Tibial nerve (tissue), 4 donors: Measurements from ENCODE around the gene GSE1. TPM values are rescaled to one million over a fixed set of nuclear protein-coding genes. Genes with fewer than 3 reads are reported as not detected.

Experiments
- DNase-seq, 2 donors: peaks; one replicate each; pipeline ENCODE4 v3.0.0-alpha.2; 2019; ENCODE audit warnings: low spot score in 2 of 2
- H3K27ac ChIP-seq, 4 donors: fragments of 200-600 bp; sonication (generic) in 3 of 4; one replicate each; pipeline ENCODE4 v1.5.1; 2017 to 2019; ENCODE audit warnings: mild to moderate bottlenecking in 1 of 4
- H3K27me3 ChIP-seq, 2 donors: fragments of 200-600 bp; sonication (generic) in 1 of 2; one replicate each; pipeline versions ENCODE4 v1.5.1 to v1.6.0; 2017 to 2019
- H3K36me3 ChIP-seq, 3 donors: fragments of 200-600 bp; sonication (generic); one replicate each; pipeline ENCODE4 v1.5.1; 2018 to 2019
- H3K4me1 ChIP-seq, 4 donors: fragments of 200-600 bp; sonication (generic) in 3 of 4; one replicate each; pipeline ENCODE4 v1.5.1; 2017 to 2019
- H3K4me3 ChIP-seq, 4 donors: fragments of 200-600 bp; sonication (generic) in 3 of 4; one replicate each; pipeline ENCODE4 v1.5.1; 2017 to 2019; ENCODE audit warnings: mild to moderate bottlenecking in 1 of 4, moderate library complexity in 1 of 4
- H3K9me3 ChIP-seq, 4 donors: fragments of 200-600 bp; sonication (generic) in 3 of 4; one replicate each; pipeline ENCODE4 v1.5.1; 2017 to 2019
- EP300 ChIP-seq, 2 donors: sonication (generic); formaldehyde crosslinking; IDR thresholded peaks; one replicate each; pipeline ENCODE4 v1.6.1; 2017; ENCODE audit warnings: antibody characterized with exemption in 2 of 2, mild to moderate bottlenecking in 1 of 2
- POLR2A ChIP-seq, 2 donors: fragments of 450-650 bp; IDR thresholded peaks; one replicate each; pipeline ENCODE4 v1.6.1; 2017; ENCODE audit warnings: antibody characterized with exemption in 2 of 2, mild to moderate bottlenecking in 2 of 2, moderate library complexity in 2 of 2
- WGBS, 2 donors: methylation state at CpG; one replicate each; pipeline ENCODE4 v1.1.5; 2018; 5-methylcytosine and 5-hydroxymethylcytosine counted together
- total RNA-seq, 4 donors: library from RNA; depleted of rRNA; stranded (reverse); fragments of >200 nt; gene quantifications; one replicate each; pipeline ENCODE4 v1.1.0, GENCODE V29; 2016
- TF ChIP-seq, protein P1 (sequence below), 5 experiments: fragments of 200-600 bp in 3 of 5; fragments of 450-650 bp in 2 of 5; sonication (generic) in 3 of 5; IDR thresholded peaks; one replicate each; pipeline ENCODE4 v1.5.1; 2016 to 2019; ENCODE audit warnings: antibody characterized with exemption in 5 of 5, mild to moderate bottlenecking in 3 of 5, moderate library complexity in 2 of 5

Gene GSE1
- total RNA-seq, 4 donors from 2014 or later: 65.1 to 147 (median 83.5) TPM

DNA sequence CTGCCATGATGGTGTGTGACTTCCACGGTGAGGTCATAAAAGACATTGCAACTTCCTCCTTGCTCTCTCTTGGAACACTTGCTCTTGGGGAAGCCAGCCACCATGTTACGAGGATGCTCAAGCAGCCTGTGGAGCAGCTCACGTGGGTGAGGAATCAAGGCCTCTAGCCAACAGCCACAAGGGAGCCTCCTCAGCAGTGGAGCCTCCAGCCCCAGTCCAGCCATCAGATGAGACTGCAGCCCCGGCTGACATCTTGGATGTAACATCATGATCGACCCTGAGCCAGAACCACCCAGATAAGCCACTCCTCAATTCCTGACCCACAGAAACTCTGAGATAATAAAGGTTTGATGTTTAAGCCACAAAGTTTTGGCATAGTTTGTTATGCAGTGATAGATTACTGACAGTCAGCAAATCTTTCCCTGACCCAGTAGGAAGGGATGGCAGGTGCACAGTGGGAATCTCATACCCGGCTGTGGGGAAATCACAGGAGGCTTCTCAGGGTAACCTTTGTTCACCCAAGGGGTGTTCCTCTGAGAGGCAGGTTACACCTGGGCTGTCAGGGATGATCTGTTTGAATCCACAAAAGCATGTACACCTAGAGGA is 99.0 kb downstream of the GSE1 start:
- H3K27ac ChIP-seq: no peak overlapping the region

DNA sequence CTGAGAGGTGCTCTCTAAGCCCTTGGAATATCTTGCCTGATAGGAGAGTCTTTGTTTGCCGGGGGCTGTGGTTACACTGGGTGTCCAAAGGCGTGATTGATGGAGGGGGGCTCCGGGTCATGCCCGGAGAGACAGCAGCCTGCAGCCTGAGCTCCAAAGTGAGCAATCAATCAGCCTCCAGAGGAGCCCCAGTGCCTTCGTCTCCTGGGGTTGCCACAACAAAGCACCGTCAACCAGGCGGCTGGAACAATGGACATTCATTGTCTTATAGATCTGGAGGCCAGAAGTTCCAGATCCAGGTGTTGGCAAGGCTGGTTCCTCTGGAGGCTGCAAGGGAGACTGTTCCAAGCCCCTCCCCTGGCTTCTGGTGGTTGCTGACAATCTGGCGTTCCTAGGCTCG is 99.7 kb downstream of the GSE1 start:
- Histone ChIP-seq H3K9me3 (peaks cover 0 to 12% (median 0%) of the 10 kb centered on the region in 4 donors), H3K4me1 (peaks cover 0 to 27% (median 8%) of the 10 kb centered on the region in 4 donors), H3K27ac (no peak overlapping the region), H3K36me3 (peaks cover 0 to 5% (median 0%) of the 10 kb centered on the region in 3 donors), H3K4me3 (no peak overlapping the region), H3K27me3 (peaks cover 0 to 2% of the 10 kb centered on the region in 2 donors)
- DNase-seq: no peak
- 48 to 58% methylated on average over 9 of the region's 9 CpGs for WGBS, 2 donors
- TF ChIP-seq POLR2A (IDR thresholded peaks at IDR 0.05) (no peak), EP300 (IDR thresholded peaks at IDR 0.05) (no peak)
- TF ChIP-seq, protein P1, sequence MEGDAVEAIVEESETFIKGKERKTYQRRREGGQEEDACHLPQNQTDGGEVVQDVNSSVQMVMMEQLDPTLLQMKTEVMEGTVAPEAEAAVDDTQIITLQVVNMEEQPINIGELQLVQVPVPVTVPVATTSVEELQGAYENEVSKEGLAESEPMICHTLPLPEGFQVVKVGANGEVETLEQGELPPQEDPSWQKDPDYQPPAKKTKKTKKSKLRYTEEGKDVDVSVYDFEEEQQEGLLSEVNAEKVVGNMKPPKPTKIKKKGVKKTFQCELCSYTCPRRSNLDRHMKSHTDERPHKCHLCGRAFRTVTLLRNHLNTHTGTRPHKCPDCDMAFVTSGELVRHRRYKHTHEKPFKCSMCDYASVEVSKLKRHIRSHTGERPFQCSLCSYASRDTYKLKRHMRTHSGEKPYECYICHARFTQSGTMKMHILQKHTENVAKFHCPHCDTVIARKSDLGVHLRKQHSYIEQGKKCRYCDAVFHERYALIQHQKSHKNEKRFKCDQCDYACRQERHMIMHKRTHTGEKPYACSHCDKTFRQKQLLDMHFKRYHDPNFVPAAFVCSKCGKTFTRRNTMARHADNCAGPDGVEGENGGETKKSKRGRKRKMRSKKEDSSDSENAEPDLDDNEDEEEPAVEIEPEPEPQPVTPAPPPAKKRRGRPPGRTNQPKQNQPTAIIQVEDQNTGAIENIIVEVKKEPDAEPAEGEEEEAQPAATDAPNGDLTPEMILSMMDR (IDR thresholded peaks at IDR 0.05): no peak

More for the DNA sequence above, 99.0 kb downstream of the GSE1 start:
- peaks cover 0 to 20% (median 7%) of the 10 kb centered on the region in 4 donors for H3K4me1 ChIP-seq
- no peak overlapping the region for H3K4me3 ChIP-seq
- no peak for DNase-seq
- H3K9me3 ChIP-seq: peaks cover 0 to 12% (median 0%) of the 10 kb centered on the region in 4 donors
- H3K36me3 ChIP-seq: peaks cover 0 to 5% (median 0%) of the 10 kb centered on the region in 3 donors
- 90 to 97% methylated on average over 6 of the region's 6 CpGs for WGBS, 2 donors
- TF ChIP-seq EP300 (IDR thresholded peaks at IDR 0.05): no peak
- TF ChIP-seq, protein P1 (IDR thresholded peaks at IDR 0.05): no peak
- TF ChIP-seq POLR2A (IDR thresholded peaks at IDR 0.05): no peak
- H3K27me3 ChIP-seq: peaks cover 0 to 2% of the 10 kb centered on the region in 2 donors

DNA sequence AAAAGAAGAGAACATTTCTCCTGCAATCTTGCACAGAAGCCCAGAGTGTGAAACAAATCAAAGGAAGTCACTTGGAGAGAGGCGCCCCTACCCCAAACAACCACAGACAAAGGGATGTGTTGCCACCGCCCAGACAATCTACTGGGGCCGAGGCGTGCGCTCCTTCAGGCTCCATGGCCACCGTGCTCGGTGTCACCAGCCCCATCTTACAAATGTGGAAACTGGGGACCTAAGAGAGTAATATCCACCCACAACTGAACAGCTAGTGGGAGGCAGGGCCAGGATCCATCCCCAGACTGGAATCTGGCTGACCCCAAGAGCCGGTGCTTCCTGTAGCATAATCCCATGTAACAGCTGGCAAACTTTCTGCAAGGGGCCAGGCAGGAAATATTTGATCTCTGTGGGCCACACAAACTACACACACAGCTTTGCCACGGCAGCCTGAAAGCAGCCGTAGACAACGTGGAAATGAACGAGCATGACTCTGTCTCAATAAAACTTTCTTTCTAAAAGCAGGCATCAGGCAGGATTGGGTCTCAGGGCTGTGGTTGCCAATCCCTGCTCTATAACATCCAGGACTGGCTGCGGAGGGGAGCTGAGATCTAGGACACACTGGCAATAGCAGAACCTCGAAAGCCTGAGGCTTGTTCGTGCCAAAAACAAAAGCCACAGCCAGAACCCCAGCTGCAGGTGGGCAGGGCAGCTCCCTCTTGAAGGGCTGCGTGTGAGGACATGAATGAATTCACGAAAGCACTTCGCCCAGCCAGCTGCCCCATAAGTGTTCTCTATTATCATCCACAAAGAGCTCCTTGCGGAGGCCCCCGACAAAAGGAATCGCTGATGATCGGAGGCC is 102.3 kb downstream of the GSE1 start:
- Histone ChIP-seq H3K4me3 (no peak overlapping the region), H3K4me1 (peaks cover 0 to 32% (median 11%) of the 10 kb centered on the region in 4 donors), H3K9me3 (peaks cover 0 to 12% (median 0%) of the 10 kb centered on the region in 4 donors), H3K27ac (no peak overlapping the region), H3K27me3 (peaks cover 0 to 2% of the 10 kb centered on the region in 2 donors), H3K36me3 (peaks cover 0 to 5% (median 0%) of the 10 kb centered on the region in 3 donors)
- no peak for DNase-seq
- no peak for TF ChIP-seq EP300 (IDR thresholded peaks at IDR 0.05)
- no peak for TF ChIP-seq POLR2A (IDR thresholded peaks at IDR 0.05)
- TF ChIP-seq, protein P1 (IDR thresholded peaks at IDR 0.05): no peak
- 47 to 48% methylated on average over 21 to 22 of the region's 22 CpGs for WGBS, 2 donors

DNA sequence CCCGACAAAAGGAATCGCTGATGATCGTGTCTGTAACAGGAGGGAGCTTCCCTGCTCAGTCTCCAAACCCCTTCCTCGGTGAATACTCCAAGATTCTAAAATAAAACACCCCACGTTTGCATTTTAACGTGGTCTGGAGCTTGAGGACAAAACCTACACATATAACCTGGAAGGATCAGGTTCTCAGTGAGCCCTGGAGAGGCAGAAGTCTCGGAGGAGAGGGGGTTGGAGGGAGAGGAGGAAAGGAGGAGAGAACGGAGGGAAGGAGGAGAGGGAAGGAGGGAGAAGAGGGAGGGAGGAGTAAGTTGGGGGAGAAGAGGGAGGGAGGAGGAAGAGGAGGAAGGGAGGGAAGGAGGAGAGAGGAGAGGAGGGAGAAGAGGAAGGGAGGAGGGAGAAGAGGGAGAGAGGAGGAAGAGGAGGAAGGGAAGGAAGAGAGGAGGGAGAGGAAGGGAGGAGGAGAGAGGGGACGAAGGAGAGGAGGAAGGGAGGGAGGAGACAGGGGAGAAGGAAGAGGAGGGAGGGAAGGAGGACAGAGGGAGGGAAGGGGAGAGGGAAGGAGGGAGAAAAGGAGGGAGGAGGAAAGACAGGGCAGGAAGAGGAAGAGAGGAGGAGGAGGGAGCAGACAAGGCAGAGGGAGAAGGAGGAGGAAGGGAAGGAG is 103.0 kb downstream of the GSE1 start:
- H3K36me3 ChIP-seq: peaks cover 0 to 5% (median 0%) of the 10 kb centered on the region in 3 donors
- DNase-seq: no peak

More for the DNA sequence above, 103.0 kb downstream of the GSE1 start:
- peak overlapping the region in 1 of 4 donors; percentile 33 for H3K27ac ChIP-seq
- H3K4me1 ChIP-seq: peaks cover 0 to 32% (median 11%) of the 10 kb centered on the region in 4 donors
- peaks cover 0 to 12% (median 0%) of the 10 kb centered on the region in 4 donors for H3K9me3 ChIP-seq
- H3K27me3 ChIP-seq: peaks cover 0 to 2% of the 10 kb centered on the region in 2 donors
- WGBS, 2 donors: 23 to 30% methylated on average over 9 of the region's 9 CpGs
- no peak for TF ChIP-seq EP300 (IDR thresholded peaks at IDR 0.05)
- TF ChIP-seq, protein P1 (IDR thresholded peaks at IDR 0.05): no peak
- no peak for TF ChIP-seq POLR2A (IDR thresholded peaks at IDR 0.05)
- no peak overlapping the region for H3K4me3 ChIP-seq
